HEK293 (cell line): ENCODE data around the gene SIGLEC15.

Experiments
- CTCF ChIA-PET: fragments of 350-600 bp; formaldehyde crosslinking; extraction: SDS; loops from one replicate; lab custom pipeline; 2021; ENCODE audit warnings: antibody characterized with exemption; lab: Yijun Ruan, JAX
- POLR2A ChIA-PET: fragments of 300-600 bp; formaldehyde crosslinking; extraction: SDS; loops from one replicate; lab custom pipeline; 2020; ENCODE audit warnings: antibody characterized with exemption, inconsistent platforms; lab: Yijun Ruan, JAX
- H3K27ac ChIP-seq: fragments of 200-500 bp; sonication (Bioruptor generic); 2 replicates; pipeline ENCODE4 v1.5.1; 2014; ENCODE audit warnings: low read depth, low read length, control low read depth, inconsistent platforms; ENCODE audit errors: extremely low read depth
- H3K36me3 ChIP-seq, 2 experiments: fragments of 200-500 bp in 1 of 2; sonication (Bioruptor generic) in 1 of 2; 1 replicate in 1 of 2; 2 replicates in 1 of 2; pipeline ENCODE4 v1.5.1; 2014 to 2017; ENCODE audit warnings: inconsistent platforms in 2 of 2, low read length in 2 of 2; ENCODE audit not compliant: control insufficient read depth in 2 of 2, insufficient read depth in 1 of 2
- H3K4me1 ChIP-seq: fragments of 200-500 bp; sonication (Bioruptor generic); 2 replicates; pipeline ENCODE4 v1.5.1; 2014; ENCODE audit warnings: mild to moderate bottlenecking, low read length, inconsistent platforms; ENCODE audit not compliant: control insufficient read depth, insufficient read depth
- H3K4me3 ChIP-seq: 2 replicates; pipeline ENCODE4 v1.5.1; 2011; ENCODE audit warnings: low read depth, mild to moderate bottlenecking, control low read depth, low read length, moderate library complexity
- H3K9me3 ChIP-seq: fragments of 200-500 bp; sonication (Bioruptor generic); 2 replicates; pipeline ENCODE4 v1.5.1; 2014; ENCODE audit warnings: low read depth, low read length, inconsistent platforms; ENCODE audit not compliant: control insufficient read depth, insufficient read depth
- FEZF1 ChIP-seq: fragments of 450-650 bp; formaldehyde crosslinking; IDR thresholded peaks from 2 replicates; pipeline ENCODE4 v1.5.1; 2016; ENCODE audit warnings: missing biosample characterization, missing genetic modification characterization
- GLIS2 ChIP-seq: fragments of 450-650 bp; formaldehyde crosslinking; IDR thresholded peaks from 2 replicates; pipeline ENCODE4 v1.5.1; 2016; ENCODE audit warnings: missing biosample characterization, missing genetic modification characterization
- ZBTB7A ChIP-seq: fragments of 450-650 bp; formaldehyde crosslinking; IDR thresholded peaks from 2 replicates; pipeline ENCODE4 v1.5.1; 2016; ENCODE audit warnings: low read depth, missing biosample characterization, missing genetic modification characterization
- ZBTB8A ChIP-seq: fragments of 450-650 bp; formaldehyde crosslinking; IDR thresholded peaks from 2 replicates; pipeline ENCODE4 v1.5.1; 2016; ENCODE audit warnings: missing biosample characterization, missing genetic modification characterization
- ZNF155 ChIP-seq: fragments of 450-650 bp; formaldehyde crosslinking; IDR thresholded peaks from 2 replicates; pipeline ENCODE4 v1.5.1; 2016; ENCODE audit warnings: missing biosample characterization, missing genetic modification characterization
- ZNF24 ChIP-seq: fragments of 450-650 bp; formaldehyde crosslinking; IDR thresholded peaks from 2 replicates; pipeline ENCODE4 v1.5.1; 2016; ENCODE audit warnings: missing biosample characterization, missing genetic modification characterization
- ZNF433 ChIP-seq: fragments of 450-650 bp; formaldehyde crosslinking; IDR thresholded peaks from 2 replicates; pipeline ENCODE4 v1.5.1; 2016; ENCODE audit warnings: missing biosample characterization, missing genetic modification characterization, low read depth
- ZNF544 ChIP-seq: fragments of 450-650 bp; formaldehyde crosslinking; IDR thresholded peaks from 2 replicates; pipeline ENCODE4 v1.5.0; 2017; ENCODE audit warnings: missing biosample characterization, missing genetic modification characterization
- ZNF600 ChIP-seq: fragments of 450-650 bp; formaldehyde crosslinking; IDR thresholded peaks from 2 replicates; pipeline ENCODE4 v1.5.1; 2016; ENCODE audit warnings: missing biosample characterization, missing genetic modification characterization
- ZNF677 ChIP-seq: fragments of 450-650 bp; IDR thresholded peaks from 2 replicates; pipeline ENCODE4 v1.5.0; 2018; ENCODE audit warnings: missing biosample characterization, mild to moderate bottlenecking, missing genetic modification characterization, moderate library complexity
- ZNF792 ChIP-seq: fragments of 450-650 bp; formaldehyde crosslinking; IDR thresholded peaks from 2 replicates; pipeline ENCODE4 v1.5.1; 2016; ENCODE audit warnings: missing biosample characterization, missing genetic modification characterization
- ZNF830 ChIP-seq: fragments of 450-650 bp; IDR thresholded peaks from 2 replicates; pipeline ENCODE4 v1.5.0; 2018; ENCODE audit warnings: missing biosample characterization, missing genetic modification characterization, low read depth, mild to moderate bottlenecking, moderate library complexity
- ZXDB ChIP-seq: fragments of 450-650 bp; formaldehyde crosslinking; IDR thresholded peaks from 2 replicates; pipeline ENCODE4 v1.5.1; 2016; ENCODE audit warnings: missing biosample characterization, missing genetic modification characterization
- TF ChIP-seq, protein P1 (sequence below): fragments of 450-650 bp; formaldehyde crosslinking; IDR thresholded peaks from 2 replicates; pipeline ENCODE4 v1.5.1; 2017; ENCODE audit warnings: missing biosample characterization, missing genetic modification characterization
- TF ChIP-seq, protein P2 (sequence below): fragments of 450-650 bp; formaldehyde crosslinking; conservative IDR thresholded peaks from 2 replicates; pipeline ENCODE4 v1.5.1; 2016; ENCODE audit warnings: low read depth, missing biosample characterization, missing genetic modification characterization

Gene SIGLEC15

DNA sequence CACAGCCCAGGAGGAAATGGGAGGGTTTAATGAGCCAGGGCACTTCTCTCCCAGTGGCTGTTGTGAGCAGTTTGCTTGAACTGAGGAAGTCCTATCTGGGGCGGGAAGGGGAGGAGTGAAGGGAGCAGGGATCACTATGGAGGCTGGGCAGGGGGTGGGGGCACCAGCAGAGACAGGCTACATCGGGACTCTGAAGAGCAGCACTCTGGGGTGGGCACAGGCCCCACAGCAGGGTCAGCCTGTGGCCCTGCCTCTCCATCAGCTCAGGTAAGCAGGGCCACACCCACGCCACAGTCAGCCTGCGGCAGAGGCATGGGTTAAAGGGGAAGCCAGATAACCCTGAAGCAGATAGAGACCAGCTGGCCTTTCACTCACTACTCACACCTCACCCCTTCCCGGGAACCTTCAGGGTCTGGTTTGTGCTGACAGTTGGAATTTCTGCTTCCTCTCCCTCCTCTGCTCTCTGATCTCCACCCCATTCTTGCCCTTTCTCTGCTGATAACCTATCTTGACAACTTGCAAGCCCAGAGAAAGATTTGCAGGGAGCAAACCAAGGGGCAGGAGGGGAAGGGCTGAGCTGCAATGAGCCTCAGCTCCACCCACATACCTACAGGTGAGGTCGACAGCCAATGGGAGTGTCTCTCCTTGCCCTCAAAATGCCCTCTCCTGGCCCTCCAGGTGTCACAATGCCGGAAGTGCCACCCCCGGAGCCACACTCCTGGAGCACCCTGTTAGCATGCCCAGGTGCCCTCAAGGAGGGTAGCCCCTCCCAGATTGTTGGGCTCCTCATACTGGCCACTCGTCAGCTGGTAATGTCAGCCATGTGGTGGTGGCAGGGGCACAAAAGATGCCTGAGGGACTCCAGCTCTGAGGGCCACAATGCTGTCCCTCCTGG, 3.7 kb downstream of the SIGLEC15 start (continued):
- TF ChIP-seq FEZF1 (tag by site-specific recombination) = no peak
- TF ChIP-seq, protein P1, sequence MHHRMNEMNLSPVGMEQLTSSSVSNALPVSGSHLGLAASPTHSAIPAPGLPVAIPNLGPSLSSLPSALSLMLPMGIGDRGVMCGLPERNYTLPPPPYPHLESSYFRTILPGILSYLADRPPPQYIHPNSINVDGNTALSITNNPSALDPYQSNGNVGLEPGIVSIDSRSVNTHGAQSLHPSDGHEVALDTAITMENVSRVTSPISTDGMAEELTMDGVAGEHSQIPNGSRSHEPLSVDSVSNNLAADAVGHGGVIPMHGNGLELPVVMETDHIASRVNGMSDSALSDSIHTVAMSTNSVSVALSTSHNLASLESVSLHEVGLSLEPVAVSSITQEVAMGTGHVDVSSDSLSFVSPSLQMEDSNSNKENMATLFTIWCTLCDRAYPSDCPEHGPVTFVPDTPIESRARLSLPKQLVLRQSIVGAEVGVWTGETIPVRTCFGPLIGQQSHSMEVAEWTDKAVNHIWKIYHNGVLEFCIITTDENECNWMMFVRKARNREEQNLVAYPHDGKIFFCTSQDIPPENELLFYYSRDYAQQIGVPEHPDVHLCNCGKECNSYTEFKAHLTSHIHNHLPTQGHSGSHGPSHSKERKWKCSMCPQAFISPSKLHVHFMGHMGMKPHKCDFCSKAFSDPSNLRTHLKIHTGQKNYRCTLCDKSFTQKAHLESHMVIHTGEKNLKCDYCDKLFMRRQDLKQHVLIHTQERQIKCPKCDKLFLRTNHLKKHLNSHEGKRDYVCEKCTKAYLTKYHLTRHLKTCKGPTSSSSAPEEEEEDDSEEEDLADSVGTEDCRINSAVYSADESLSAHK (tag by site-specific recombination) = no peak
- TF ChIP-seq ZNF600 (tag by site-specific recombination) = no peak
- no peak for TF ChIP-seq ZXDB (tag by site-specific recombination)
- TF ChIP-seq ZNF830 (tag by site-specific recombination) = no peak
- no peak for TF ChIP-seq ZBTB8A (tag by site-specific recombination)

DNA sequence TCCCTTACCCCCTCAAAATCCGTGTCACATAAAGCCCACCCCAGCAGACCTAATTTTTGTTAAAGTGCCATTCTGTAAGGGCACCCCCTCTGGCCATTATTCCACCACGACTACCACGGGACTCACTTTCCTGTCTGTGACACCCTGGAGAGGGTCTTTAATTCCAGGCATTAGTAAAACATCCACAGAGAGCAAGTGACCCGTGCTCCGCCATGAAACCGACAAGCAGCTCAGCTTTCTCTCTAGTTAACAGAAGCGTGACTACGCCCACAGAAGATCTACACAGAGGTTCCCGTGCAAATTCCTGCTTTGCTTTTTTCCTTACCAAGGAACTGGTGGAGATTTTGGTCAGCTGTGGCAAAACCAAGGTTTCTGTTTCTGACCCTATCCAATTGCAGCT, 4.4 kb downstream of the SIGLEC15 start:
- CTCF ChIA-PET = interaction anchor here (0.6 to 1.1 kb wide), 2 partner anchors 104 to 1269 kb away, joined by 3 to 4 read pairs; no protein-coding TSS in a partner anchor
- Histone ChIP-seq H3K27ac (no peak overlapping the region), H3K9me3 (no peaks in the 10 kb centered on the region), H3K4me3 (no peak overlapping the region), H3K36me3 (no peaks in the 10 kb centered on the region), H3K4me1 (no peaks in the 10 kb centered on the region)
- TF ChIP-seq, protein P2, sequence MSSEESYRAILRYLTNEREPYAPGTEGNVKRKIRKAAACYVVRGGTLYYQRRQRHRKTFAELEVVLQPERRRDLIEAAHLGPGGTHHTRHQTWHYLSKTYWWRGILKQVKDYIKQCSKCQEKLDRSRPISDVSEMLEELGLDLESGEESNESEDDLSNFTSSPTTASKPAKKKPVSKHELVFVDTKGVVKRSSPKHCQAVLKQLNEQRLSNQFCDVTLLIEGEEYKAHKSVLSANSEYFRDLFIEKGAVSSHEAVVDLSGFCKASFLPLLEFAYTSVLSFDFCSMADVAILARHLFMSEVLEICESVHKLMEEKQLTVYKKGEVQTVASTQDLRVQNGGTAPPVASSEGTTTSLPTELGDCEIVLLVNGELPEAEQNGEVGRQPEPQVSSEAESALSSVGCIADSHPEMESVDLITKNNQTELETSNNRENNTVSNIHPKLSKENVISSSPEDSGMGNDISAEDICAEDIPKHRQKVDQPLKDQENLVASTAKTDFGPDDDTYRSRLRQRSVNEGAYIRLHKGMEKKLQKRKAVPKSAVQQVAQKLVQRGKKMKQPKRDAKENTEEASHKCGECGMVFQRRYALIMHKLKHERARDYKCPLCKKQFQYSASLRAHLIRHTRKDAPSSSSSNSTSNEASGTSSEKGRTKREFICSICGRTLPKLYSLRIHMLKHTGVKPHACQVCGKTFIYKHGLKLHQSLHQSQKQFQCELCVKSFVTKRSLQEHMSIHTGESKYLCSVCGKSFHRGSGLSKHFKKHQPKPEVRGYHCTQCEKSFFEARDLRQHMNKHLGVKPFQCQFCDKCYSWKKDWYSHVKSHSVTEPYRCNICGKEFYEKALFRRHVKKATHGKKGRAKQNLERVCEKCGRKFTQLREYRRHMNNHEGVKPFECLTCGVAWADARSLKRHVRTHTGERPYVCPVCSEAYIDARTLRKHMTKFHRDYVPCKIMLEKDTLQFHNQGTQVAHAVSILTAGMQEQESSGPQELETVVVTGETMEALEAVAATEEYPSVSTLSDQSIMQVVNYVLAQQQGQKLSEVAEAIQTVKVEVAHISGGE (tag by site-specific recombination) = no peak
- TF ChIP-seq ZNF792 (tag by site-specific recombination) = no peak
- no peak for TF ChIP-seq ZNF433 (tag by site-specific recombination)
- no peak for TF ChIP-seq ZNF155 (tag by site-specific recombination)
- no peak for TF ChIP-seq ZNF677
- no peak for TF ChIP-seq ZBTB7A (tag by site-specific recombination)
- POLR2A ChIA-PET = no interaction called here

DNA sequence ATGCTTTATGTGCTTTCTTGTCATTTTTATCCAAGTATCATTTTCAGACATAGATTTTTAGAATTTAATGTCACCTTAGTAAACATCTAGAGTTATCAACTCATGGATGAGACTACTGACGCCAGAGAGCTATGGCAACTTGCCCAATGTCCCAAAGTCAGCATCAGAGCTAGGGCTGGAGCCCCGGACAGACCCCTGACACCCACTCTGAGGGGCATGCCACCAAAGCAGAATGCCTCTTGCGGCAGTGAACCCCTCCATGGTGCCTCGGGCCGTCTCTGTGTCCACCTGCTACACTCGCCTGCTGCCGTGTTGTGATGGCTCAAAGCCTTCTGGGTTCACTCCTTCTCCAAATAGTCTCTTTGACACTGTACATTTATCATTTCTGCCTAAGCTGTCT, 5.4 kb downstream of the SIGLEC15 start:
- TF ChIP-seq ZNF544 (tag by site-specific recombination) (no peak), ZNF24 (tag by site-specific recombination) (no peak), GLIS2 (tag by site-specific recombination) (no peak)
- Histone ChIP-seq H3K9me3 (no peaks in the 10 kb centered on the region), H3K36me3 (no peaks in the 10 kb centered on the region), H3K4me3 (no peak overlapping the region), H3K4me1 (no peaks in the 10 kb centered on the region), H3K27ac (no peak overlapping the region)
- POLR2A ChIA-PET = no interaction called here
- CTCF ChIA-PET = interaction anchor here (0.6 kb wide), 1 partner anchor 144 kb away, joined by 3 read pairs; no protein-coding TSS in a partner anchor
